Liver (tissue), 9 donors: ENCODE measurements around the gene FAM111A. TPM values are rescaled to one million over a fixed set of nuclear protein-coding genes. Genes with fewer than 3 reads are reported as not detected.

Experiments used
- DNase-seq: peaks from one replicate; pipeline ENCODE4 v3.0.0-alpha.2; 2017; ENCODE audit warnings: low spot score
- H3K27ac ChIP-seq, 2 donors: one replicate each; pipeline ENCODE4 v1.7.0; 2013; ENCODE audit warnings: inconsistent platforms in 2 of 2, low read length in 2 of 2, control low read depth in 1 of 2, low read depth in 1 of 2, mild to moderate bottlenecking in 1 of 2
- H3K27me3 ChIP-seq, 4 donors: one replicate each; pipeline versions ENCODE4 v1.6.1 to v1.7.0; 2013; ENCODE audit warnings: low read length in 3 of 4, inconsistent platforms in 1 of 4, mild to moderate bottlenecking in 1 of 4, moderate library complexity in 1 of 4; ENCODE audit not compliant: control insufficient read depth in 4 of 4, insufficient read depth in 4 of 4
- H3K36me3 ChIP-seq, 4 donors: one replicate each; pipeline versions ENCODE4 v1.6.1 to v1.7.0; 2013; ENCODE audit warnings: low read length in 3 of 4, mild to moderate bottlenecking in 3 of 4, low read depth in 1 of 4, moderate library complexity in 1 of 4; ENCODE audit not compliant: control insufficient read depth in 4 of 4, insufficient read depth in 3 of 4
- H3K4me1 ChIP-seq, 4 donors: one replicate each; pipeline versions ENCODE4 v1.6.1 to v1.7.0; 2013; ENCODE audit warnings: low read length in 3 of 4, mild to moderate bottlenecking in 3 of 4, moderate library complexity in 1 of 4; ENCODE audit not compliant: control insufficient read depth in 4 of 4, insufficient read depth in 4 of 4
- H3K4me3 ChIP-seq, 3 donors: one replicate each; pipeline versions ENCODE4 v1.6.1 to v1.7.0; 2013; ENCODE audit warnings: low read length in 3 of 3, control low read depth in 1 of 3, low read depth in 1 of 3, mild to moderate bottlenecking in 1 of 3
- H3K9ac ChIP-seq, 2 donors: one replicate each; pipeline ENCODE4 v1.7.0; 2013; ENCODE audit warnings: low read length in 2 of 2, mild to moderate bottlenecking in 2 of 2, moderate library complexity in 2 of 2, control low read depth in 1 of 2, low read depth in 1 of 2
- H3K9me3 ChIP-seq, 4 donors: one replicate each; pipeline versions ENCODE4 v1.6.1 to v1.7.0; 2013; ENCODE audit warnings: low read length in 3 of 4; ENCODE audit not compliant: control insufficient read depth in 4 of 4
- ATF3 ChIP-seq: IDR thresholded peaks from 2 replicates; pipeline ENCODE4 v1.6.1; 2016; ENCODE audit warnings: antibody characterized with exemption
- CTCF ChIP-seq: fragments of 150-350 bp; IDR thresholded peaks from 2 replicates; pipeline ENCODE4 v1.5.1; 2017; ENCODE audit warnings: improper control_type of control experiment, low read depth, low read length; ENCODE audit not compliant: missing input control
- EGR1 ChIP-seq, 2 donors: IDR thresholded peaks; 2 replicates each; pipeline ENCODE4 v1.6.1; 2016 to 2018; ENCODE audit warnings: antibody characterized with exemption in 2 of 2, low read depth in 2 of 2
- FOXA1 ChIP-seq: IDR thresholded peaks from 2 replicates; pipeline ENCODE4 v1.6.1; 2016; ENCODE audit warnings: antibody characterized with exemption
- FOXA2 ChIP-seq: IDR thresholded peaks from 2 replicates; pipeline ENCODE4 v1.6.1; 2016; ENCODE audit warnings: antibody characterized with exemption
- GABPA ChIP-seq, 2 donors: IDR thresholded peaks in 1 of 2; conservative IDR thresholded peaks in 1 of 2; 2 replicates each; pipeline ENCODE4 v1.6.1; 2016; ENCODE audit warnings: antibody characterized with exemption in 2 of 2, mild to moderate bottlenecking in 1 of 2, moderate library complexity in 1 of 2
- HNF4A ChIP-seq, 2 donors: conservative IDR thresholded peaks; 2 replicates each; pipeline ENCODE4 v1.6.1; 2016; ENCODE audit warnings: antibody characterized with exemption in 2 of 2, mild to moderate bottlenecking in 2 of 2
- HNF4G ChIP-seq: IDR thresholded peaks from 2 replicates; pipeline ENCODE4 v1.6.1; 2016; ENCODE audit warnings: antibody characterized with exemption
- JUND ChIP-seq, 2 donors: IDR thresholded peaks; 2 replicates each; pipeline ENCODE4 v1.6.1; 2016; ENCODE audit warnings: antibody characterized with exemption in 2 of 2
- MAX ChIP-seq: IDR thresholded peaks from 2 replicates; pipeline ENCODE4 v1.6.1; 2016; ENCODE audit warnings: antibody characterized with exemption
- RAD21 ChIP-seq, 2 donors: IDR thresholded peaks; 2 replicates each; pipeline ENCODE4 v1.6.1; 2016; ENCODE audit warnings: antibody characterized with exemption in 2 of 2, mild to moderate bottlenecking in 2 of 2
- REST ChIP-seq: IDR thresholded peaks from 2 replicates; pipeline ENCODE4 v1.6.1; 2016; ENCODE audit warnings: antibody characterized with exemption, mild to moderate bottlenecking
- RXRA ChIP-seq, 2 donors: IDR thresholded peaks; 2 replicates each; pipeline ENCODE4 v1.6.1; 2017 to 2018; ENCODE audit warnings: antibody characterized with exemption in 2 of 2, mild to moderate bottlenecking in 1 of 2
- SP1 ChIP-seq: IDR thresholded peaks from 2 replicates; pipeline ENCODE4 v1.6.1; 2018; ENCODE audit warnings: antibody characterized with exemption, mild to moderate bottlenecking
- TAF1 ChIP-seq: conservative IDR thresholded peaks from 2 replicates; pipeline ENCODE4 v1.6.1; 2016; ENCODE audit warnings: antibody characterized with exemption, mild to moderate bottlenecking
- YY1 ChIP-seq: IDR thresholded peaks from 2 replicates; pipeline ENCODE4 v1.6.1; 2016; ENCODE audit warnings: antibody characterized with exemption, mild to moderate bottlenecking
- ZBTB33 ChIP-seq: IDR thresholded peaks from 2 replicates; pipeline ENCODE4 v1.6.1; 2016; ENCODE audit warnings: antibody characterized with exemption
- WGBS: extraction: QIAGEN DNeasy Blood & Tissue Kit; methylation state at CpG from one replicate; pipeline ENCODE4 v1.1.7; 2013; 5-methylcytosine and 5-hydroxymethylcytosine counted together
- polyA plus RNA-seq, 2 donors: library from polyadenylated mRNA; stranded (reverse) in 1 of 2; unstranded in 1 of 2; fragments of 200-250 nt in 1 of 2; fragments of >200 nt in 1 of 2; fragmentation: Nextera tagmentation in 1 of 2; extraction: Ambion mirVana in 1 of 2; gene quantifications; one replicate each; pipeline versions ENCODE4 v1.2.1 to v1.2.3, GENCODE V29; 2013 to 2015
- total RNA-seq, 2 donors: library from RNA; depleted of rRNA; stranded (reverse); fragments of >200 nt; gene quantifications; one replicate each; pipeline ENCODE4 v1.2.3, GENCODE V29; 2014
- donor health status: healthy.
- donor health status: healthy.
- donor health status: healthy.
- donor health status: healthy.
- donor health status: healthy.

FAM111A gene
- total and polyA plus RNA-seq, 4 donors: 5.9 to 27.0 (median 14.2) TPM

- H3K27ac ChIP-seq: no peak overlapping the region
- no peak overlapping the region for H3K9ac ChIP-seq
- peaks cover 9 to 34% (median 21%) of the 10 kb centered on the region in 4 donors for H3K4me1 ChIP-seq
- H3K9me3 ChIP-seq: no peaks in the 10 kb centered on the region
- TF ChIP-seq FOXA1: no peak
- TF ChIP-seq RAD21 (IDR thresholded peaks at IDR 0.05): no peak
- no peak for TF ChIP-seq CTCF
- TF ChIP-seq HNF4A (conservative IDR thresholded peaks at IDR 0.05): no peak
- TF ChIP-seq GABPA (IDR thresholded peaks at IDR 0.05 in 1 of 2, conservative IDR thresholded peaks at IDR 0.05 in 1 of 2): no peak
- no peak for TF ChIP-seq ZBTB33
- no peak for TF ChIP-seq EGR1 (IDR thresholded peaks at IDR 0.05; ENCODE audit: low read depth in 2 of 2)
- no peak for TF ChIP-seq REST
- no peak for TF ChIP-seq MAX
- no peak for TF ChIP-seq FOXA2
- TF ChIP-seq HNF4G: no peak
- no peak overlapping the region for H3K4me3 ChIP-seq
- H3K36me3 ChIP-seq: peaks cover 6 to 52% (median 33%) of the 10 kb centered on the region in 4 donors
- 89% methylated on average over 4 of the region's 4 CpGs for WGBS
- no peaks in the 10 kb centered on the region for H3K27me3 ChIP-seq
- DNase-seq: no peak
Observed at GRCh38 chr11:59195586-59195985, 52.9 kb downstream of the FAM111A start.

- no peak for DNase-seq
- 37% methylated on average over 2 of the region's 2 CpGs for WGBS
- Histone ChIP-seq H3K9me3 (no peaks in the 10 kb centered on the region), H3K27ac (peak overlapping the region in 1 of 2 donors; percentile 36), H3K27me3 (no peaks in the 10 kb centered on the region), H3K4me1 (peaks cover 6 to 22% (median 13%) of the 10 kb centered on the region in 4 donors), H3K4me3 (no peak overlapping the region), H3K36me3 (peaks cover 8 to 58% (median 36%) of the 10 kb centered on the region in 4 donors), H3K9ac (no peak overlapping the region)
- TF ChIP-seq EGR1 (IDR thresholded peaks at IDR 0.05; ENCODE audit: low read depth in 2 of 2) (peak in 1 of 2 donors; percentile 29), HNF4A (conservative IDR thresholded peaks at IDR 0.05) (peak; percentile 71 to 82), RXRA (IDR thresholded peaks at IDR 0.05) (peak; percentile 72 to 83), MAX (peak; percentile 53), YY1 (peak; percentile 50), RAD21 (IDR thresholded peaks at IDR 0.05) (peak in 1 of 2 donors; percentile 16), GABPA (IDR thresholded peaks at IDR 0.05 in 1 of 2, conservative IDR thresholded peaks at IDR 0.05 in 1 of 2) (no peak), JUND (IDR thresholded peaks at IDR 0.05) (peak in 1 of 2 donors; percentile 33), ATF3 (peak; percentile 67), HNF4G (no peak), FOXA2 (peak; percentile 22), SP1 (peak; percentile 38), TAF1 (no peak)
Observed at GRCh38 chr11:59196777-59197176, 54.1 kb downstream of the FAM111A start.
